GM18873 (cell line): ENCODE measurements around the gene FERMT2.
"Not testable (repeated sequence)": the region's sequence is repeated elsewhere in the genome, so short reads cannot be mapped to it uniquely, and the experiment has no call there.

Experiments
- ATAC-seq: cut with Tn5 transposase; IDR thresholded peaks from one replicate; pipeline ENCODE4 v1.9.1; 2021; ENCODE audit warnings: mild to moderate bottlenecking, moderate library complexity, moderate number of reproducible peaks; ENCODE audit not compliant: unreplicated experiment, low FRiP score

The FERMT2 gene

DNA sequence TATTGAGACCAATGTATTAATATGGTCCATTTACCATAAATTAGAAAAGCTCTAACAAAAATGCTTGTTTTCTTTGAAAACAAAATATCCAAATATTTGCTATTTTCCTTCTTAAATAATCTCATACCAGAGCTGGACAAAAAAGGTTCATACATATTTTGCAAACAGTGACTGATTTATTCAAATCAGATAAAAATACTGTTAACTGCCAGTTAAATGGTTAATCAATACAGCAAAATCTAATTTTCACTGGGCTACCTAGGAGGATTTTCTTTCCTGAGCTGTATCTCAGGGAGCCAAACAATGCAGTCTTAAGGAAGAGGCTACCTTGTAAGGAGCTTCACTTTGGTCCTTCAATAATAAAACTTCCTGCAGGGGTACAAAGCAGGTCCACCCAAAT is 2.0 kb downstream of the FERMT2 start:
- no peak for ATAC-seq

DNA sequence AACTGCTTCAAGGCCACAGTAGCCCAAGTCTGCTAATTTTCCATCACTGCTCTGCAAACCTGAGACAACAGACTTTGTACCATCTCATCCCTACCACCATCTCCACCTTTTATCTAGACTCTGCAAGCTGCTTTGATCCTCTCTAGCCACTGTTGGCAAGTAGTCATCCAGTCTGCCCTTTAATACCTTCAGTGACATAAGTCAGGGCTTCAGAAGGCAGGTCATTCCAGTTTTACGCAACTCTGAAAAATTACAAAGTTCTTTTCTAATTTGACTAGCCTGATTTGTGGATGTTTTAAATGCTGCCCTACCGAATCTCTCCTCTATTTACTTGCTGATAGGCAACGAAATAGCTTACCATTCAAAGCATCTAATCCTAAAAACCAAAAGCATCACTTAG is 2.8 kb downstream of the FERMT2 start:
- ATAC-seq: no peak

DNA sequence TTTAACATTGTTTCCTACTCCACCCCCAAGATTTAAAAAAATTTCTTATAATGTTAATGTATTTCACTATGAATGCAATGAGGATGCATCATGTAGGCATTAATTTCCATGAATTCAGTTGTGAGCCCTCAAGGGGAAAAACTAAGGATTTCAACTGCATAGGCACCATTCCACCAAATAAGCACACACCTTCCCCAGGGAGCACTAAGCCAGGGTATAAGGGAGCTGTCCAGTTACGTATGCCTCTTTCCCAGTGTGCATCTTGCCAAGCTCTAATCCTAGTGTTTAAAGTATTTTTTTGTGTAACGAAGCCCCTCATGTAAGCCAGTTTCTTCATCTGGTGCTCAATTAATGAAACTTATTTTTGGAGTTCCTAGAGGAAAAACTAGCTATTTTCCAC is 6.6 kb downstream of the FERMT2 start:
- no peak for ATAC-seq

DNA sequence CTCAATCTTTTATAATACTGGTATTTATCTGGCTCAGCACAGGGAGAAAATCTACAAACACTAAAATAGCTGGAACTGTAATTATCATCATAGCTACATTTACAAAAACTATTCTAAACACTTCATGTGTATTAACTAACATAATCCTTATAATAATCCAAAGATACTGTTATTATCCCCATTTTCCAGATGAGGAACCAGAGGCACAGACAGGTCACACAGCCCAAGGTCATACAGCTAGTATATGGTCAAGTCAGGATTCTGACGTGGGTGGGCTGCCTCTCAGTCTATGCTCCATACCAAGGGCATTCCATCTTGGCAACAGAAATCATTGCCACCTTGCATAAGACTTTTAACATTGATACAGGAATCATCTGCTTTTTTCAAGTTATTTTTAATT is 11.4 kb downstream of the FERMT2 start:
- ATAC-seq: no peak

DNA sequence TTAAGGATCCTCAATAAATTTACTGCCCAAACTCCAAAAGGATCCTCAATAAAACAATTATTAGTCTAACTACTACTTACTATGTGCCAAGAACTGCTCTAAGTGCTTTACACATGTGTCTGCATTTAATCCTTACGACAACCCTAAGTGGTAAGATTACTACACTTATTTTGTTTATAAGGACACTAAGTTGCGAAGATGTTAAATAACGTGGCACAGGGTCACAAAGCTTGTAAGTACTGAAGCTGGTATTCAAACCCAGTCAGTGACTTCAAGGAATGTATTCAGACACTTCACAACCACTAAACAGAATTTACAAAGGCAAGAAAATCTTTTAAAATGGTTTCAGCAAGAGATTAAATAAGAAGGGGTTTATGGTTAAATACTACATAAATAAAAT is 13.0 kb downstream of the FERMT2 start:
- no peak for ATAC-seq

DNA sequence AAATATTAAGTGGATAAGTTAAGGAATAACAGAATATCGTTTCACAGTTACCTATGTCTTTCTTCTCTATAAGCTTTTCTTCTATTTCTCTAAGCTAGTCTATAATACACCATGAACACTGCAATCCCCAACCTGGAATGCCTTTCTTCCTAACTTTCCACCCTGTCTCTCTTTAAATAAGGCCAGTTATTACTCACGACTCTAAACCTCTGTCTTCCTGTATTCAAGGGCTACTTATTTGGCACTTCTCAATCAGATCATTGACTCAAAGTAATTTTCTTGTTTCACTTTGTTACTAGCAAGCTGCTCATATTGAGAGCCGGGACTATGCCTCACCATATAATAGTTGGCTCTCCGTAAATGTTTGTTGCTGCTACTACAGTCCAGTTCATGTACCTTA is 13.5 kb downstream of the FERMT2 start:
- no peak for ATAC-seq

DNA sequence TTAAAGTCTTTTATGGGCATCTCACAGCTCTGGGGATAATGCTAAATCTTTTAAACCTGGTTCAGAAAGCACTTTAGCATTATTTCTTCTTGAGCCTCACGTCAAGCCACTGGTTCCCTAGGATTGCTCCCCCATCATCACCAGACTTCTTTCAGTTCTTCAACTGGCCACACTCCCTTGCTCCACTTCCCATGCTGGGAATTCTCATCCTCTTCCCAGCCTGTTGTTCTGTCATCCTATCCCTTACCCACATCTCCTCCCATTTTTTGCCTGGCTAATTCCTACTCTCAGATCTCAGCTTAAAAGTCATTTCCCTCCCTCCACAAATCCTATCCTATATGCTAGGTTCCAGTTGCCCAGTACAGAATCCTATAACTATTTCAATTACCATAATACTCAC is 14.4 kb downstream of the FERMT2 start:
- no peak for ATAC-seq

DNA sequence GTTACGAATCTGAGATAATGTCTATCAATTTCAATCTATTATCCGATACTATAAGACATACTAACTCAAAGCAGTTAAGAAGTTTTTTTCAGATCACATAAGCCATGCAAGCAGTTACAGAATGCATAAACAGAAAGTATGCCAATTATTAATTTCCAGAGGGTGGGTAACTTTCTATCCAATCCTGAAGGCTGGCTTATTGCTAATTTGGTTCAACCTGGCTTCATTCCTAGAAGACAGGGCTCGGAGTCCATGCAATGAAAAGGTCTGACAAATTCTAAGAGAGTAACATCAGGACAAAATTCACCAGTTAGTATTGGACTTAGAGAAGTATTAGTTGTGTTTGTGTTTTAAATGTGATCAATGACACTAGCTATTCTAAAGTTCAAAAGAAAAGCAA is 15.0 kb downstream of the FERMT2 start:
- ATAC-seq: no peak

DNA sequence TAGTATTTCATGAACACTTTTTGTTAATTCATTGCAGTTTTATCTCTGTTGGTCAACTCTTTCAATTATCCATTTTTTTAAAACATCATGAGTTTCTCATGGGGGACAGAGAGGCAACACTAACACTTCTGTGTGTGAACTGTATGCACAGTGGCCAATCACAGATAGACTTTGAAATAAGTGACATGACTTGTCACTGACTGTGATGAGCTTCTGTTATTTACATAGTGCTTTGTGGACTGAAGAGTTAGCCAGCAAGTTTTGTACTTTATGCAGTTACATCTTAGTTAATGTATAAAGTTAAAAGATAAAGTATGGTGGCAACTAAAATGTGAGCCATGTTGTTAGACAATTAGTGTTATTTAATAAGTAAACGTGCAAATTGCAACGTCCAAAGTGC is 16.1 kb downstream of the FERMT2 start:
- ATAC-seq: no peak

DNA sequence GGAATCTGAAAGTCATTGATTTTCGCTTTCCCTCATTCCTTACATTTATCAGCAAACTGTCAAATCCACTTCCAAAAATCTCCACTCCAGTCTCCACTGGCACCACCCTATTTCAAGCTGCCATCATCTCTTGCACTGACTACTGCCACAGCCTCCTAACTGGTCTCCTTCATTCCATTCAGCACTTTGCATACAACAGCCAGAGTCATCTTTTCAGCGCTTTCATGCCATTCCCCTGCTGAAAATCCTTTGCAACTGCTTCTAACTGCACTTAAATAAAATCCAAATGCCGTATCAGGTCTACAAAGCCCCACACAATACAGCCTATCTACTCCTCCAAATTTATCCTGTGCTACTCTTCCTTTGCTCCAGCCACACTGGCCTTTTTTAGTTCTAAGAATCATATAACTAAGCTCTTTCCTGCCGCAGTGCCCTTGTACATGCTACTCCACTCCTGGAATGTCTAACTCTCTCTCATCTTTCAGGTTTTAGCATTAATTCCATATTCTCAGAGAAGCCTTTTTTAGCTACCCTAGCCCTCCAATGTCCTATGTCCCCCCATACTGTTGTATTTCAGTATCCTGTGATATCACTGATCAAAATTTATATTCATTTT is 21.6 kb downstream of the FERMT2 start:
- no peak for ATAC-seq

DNA sequence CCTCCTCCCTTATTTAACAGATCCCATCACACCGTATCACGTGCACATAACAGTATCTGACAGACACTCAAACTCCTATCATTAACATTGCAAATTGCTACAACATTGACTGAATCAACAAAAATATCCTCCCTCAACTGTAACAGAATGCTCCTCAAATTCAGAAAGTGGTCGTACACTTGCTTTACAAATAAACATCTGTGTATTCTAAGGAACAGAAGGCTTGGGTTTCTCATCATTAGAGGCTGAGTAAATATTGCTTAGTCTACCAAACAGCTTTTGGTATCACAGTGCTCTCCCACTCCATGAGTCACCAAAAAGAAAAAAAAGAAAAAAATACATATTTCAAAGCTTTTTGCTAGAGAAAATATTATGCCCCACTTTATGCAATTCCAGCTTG is 23.9 kb downstream of the FERMT2 start:
- no peak for ATAC-seq

DNA sequence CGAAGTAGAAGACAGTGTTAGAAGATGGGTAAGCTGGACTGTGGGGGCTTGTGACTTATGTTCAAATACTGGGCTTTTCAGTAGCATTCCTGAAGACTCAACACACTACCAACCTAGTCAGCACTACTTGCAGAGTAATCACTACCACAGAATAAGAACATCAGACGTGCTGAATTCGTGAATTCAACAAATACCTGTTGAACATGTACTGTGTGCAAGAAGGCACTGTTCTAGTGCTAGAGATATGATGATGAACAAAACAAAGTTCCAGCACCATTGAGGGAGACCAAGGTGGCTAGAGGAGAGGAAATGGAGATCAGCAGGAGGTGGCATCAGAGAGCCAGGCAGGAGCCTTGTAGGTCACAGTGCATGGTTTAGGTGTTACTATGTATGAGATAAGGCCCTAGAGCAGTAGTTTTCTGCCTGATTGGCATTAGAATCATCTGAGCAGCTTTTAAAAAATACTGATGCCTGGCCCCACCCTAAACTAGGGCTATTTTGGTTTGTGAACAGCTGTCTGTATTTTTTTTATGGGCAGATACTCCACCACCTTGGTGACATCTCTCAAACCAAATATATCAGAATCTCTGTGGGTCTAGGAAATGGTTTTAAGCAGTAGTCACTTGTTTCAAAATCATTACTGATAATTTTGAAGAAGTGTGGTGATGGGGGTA is 26.8 kb downstream of the FERMT2 start:
- no peak for ATAC-seq

DNA sequence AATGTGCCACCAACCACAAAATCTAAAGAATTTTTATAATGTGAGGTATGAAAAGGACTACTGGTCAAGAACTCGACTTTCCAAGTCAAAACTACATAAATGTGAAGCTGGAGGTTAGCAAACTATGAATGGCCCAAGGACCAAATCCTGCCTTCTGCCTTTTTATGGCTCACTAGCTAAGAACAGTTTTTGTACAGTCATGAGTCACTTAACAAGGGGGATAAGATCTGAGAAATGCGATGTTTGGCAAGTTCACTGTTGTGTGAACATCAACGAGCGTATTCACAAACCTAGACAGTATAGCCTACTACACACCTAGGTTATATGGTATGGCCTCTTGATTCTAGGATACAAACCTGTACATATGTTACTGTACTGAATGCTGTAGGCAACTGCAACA is 28.2 kb downstream of the FERMT2 start:
- ATAC-seq: no peak

DNA sequence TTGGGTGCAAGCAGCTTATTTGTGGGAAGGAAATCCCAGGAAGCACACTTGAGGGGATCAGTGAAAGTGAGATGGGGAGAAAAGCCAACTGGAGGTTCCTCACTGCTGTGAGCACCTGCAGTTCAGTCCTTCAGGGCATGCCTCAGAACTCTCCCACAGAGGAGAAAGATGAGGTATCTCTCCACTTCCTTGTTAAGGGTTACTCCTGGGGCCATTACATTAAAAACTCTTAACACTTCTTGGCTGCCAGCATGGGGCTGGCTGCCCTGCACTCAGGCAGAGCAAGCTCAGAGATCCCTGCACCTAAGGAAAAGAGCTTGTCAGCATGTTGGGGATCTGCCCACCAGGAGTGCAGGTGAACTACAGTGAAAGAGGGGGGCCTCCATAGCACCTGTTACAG is 28.8 kb downstream of the FERMT2 start:
- no peak for ATAC-seq

DNA sequence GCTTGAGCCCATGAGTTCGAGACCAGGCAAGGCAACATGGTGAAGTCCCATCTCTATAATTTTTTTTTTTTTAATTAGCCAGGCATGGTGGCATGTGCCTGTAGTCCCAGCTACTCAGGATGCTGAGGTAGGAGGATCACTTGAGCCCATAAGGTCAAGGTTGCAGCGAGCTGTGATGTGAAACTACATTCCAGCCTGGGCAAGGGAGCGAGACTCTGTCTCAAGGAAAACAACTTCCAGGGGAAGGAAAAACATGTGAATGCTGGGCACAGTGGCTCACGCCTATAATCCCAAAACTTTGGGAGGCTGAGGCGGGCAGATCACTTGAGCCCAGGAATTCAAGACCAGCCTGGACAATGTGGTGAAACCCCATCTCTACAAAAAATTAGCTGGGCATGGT is 30.4 kb downstream of the FERMT2 start:
- ATAC-seq: not testable (repeated sequence)

DNA sequence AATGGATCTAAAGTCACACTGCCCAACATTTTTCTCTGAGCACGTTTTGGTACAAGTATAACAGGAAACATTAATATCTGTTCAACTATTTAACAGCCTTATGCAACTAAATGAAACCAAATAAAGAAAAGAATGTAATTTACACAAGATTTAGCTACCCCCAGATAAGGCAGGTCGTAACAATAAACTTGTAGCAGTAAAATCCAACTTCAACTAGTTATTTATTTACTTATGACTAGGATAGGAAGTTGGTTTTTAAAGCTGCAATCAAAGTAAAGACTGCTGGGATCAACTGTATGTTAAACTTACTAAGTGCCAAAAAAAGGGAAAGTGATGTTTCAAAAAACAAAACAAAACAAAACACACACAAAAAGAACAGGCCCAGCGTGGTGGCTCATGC is 30.9 kb downstream of the FERMT2 start:
- ATAC-seq: no peak

DNA sequence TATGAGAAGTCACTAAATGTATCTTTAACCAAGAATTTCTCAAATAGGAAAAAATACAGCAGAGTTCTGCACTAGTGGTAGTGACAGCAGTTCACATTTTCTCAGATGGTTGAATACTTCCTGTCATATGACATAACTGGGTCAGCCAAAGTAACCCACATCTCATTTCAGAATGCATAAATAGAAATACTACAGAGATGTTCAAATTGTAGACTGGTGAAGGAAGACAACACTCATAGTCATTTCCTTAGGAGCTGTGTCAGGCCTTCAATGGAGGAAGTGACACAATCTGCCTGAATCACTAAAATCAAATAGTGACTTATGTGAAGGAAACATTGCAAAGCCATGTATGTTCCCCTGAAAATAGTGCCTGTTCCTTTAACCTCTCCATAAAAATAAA is 32.4 kb downstream of the FERMT2 start:
- ATAC-seq: peak; percentile 92

DNA sequence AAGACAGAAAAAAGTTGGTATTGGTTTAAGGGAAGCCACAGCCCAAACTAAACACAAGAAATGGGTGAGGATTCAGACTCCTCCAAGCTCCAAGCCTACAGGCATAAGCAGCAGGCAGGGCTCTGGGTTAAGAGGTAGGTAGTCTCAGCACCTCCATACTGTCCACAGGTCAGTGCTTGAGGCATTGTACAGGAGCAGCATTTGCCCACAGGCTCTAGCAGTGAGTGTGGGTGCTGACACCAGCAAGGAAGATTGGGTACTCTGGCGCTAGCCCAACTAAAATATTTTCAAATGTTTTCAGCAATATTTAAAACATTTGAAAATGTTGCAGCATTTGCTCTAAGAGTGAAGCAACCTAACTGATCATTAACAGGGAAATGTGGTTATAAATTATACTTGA is 33.1 kb downstream of the FERMT2 start:
- no peak for ATAC-seq

DNA sequence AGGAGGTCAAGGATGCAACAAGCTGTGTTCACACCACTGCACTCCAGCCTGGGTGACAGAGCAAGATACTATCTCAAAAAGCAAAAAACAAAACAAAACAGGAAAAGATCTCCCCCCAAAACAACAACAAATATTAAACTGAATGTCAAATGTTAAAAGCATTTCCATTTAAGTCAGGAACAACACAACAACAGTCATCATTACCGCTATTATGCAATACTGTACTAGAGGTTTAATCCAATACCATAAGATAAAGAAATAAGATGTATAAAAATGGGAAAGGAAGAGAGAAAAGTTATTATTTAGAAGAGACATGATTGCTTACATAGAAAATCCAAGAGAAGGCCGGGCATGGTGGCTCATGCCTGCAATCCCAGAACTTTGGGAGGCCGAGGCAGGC is 36.6 kb downstream of the FERMT2 start:
- ATAC-seq: no peak

DNA sequence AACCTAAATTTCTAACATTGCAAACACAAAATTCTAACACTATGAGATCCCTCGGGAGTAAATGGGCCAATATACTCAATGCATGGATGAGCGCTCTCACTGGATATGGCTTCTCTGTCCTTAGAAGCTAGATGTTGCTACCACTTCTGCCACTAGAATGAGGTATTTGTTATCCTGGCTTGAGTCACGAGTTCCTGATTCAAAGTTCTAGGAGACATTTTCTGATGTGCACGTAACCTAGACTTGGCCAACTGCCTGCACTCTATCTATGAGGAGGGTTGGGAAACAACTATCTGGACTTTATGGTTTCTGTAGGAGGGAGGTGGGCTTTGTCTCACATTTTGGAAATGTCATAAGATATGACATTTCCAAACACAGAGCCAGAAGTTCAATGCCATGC is 37.6 kb downstream of the FERMT2 start:
- ATAC-seq: no peak

DNA sequence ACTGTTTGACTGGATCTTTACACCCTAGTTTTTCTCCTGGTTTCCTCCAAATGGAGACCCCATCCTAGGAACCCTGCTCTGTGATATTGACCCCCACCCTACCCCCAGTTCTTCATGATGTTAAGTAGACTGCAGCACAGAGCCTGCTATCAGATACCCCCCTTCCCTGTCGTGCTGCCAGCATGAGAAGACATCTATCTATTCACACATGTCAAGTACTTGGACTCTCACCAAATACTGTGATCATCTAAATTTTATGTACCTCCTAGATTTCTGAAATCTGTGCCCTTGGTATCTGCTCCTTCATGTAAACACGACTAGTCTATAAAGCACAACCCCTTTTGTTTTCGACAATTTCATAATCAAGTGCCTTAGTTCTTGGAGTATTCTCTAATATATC is 38.9 kb downstream of the FERMT2 start:
- no peak for ATAC-seq

DNA sequence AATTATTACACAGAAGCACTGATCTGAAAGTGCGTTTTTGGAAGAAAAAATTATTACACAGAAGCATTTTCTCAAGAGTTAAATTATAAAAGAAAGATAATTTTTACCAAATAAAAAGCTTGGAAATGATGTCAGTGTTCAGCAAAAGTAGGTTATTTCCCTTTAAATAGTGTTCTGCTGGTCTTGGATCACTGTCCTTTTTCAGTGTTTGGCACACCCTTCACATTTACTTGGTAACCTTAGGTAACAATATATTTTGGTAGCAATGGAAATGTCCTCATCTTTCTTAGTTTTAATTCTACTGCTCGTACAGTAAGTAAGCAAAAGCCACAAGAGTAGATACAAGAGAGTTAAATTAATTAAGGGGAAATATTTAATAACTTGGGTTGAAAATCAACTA is 40.3 kb downstream of the FERMT2 start:
- no peak for ATAC-seq

DNA sequence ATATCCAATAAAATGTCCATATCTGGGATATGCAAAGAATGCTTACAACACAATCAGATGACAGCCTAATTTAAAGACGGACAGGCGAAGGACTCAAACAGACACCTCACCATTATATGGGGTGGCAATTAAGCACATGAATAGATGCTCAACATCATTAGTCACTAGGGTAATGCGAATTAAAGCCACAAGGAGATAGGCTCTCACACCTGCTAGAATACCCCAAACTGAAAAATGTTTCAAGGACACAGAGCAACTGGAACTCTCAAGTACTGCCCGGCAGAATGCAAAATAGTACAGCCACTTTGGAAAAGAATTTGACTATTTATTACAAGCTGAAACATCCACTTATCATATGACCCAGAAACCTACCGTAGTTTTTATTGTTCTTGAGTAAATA is 42.9 kb downstream of the FERMT2 start:
- no peak for ATAC-seq
